Gastrocnemius medialis (tissue), 4 donors: ENCODE data around the gene CCSER1.

Source experiments
- POLR2A ChIP-seq, 2 donors: fragments of 450-650 bp; IDR thresholded peaks; one replicate each; pipeline ENCODE4 v1.6.1; 2017; ENCODE audit warnings: antibody characterized with exemption in 2 of 2, mild to moderate bottlenecking in 2 of 2, moderate library complexity in 2 of 2
- TF ChIP-seq, protein P1 (sequence below), 5 experiments: fragments of 450-650 bp in 3 of 5; fragments of 200-600 bp in 2 of 5; sonication (generic) in 2 of 5; IDR thresholded peaks in 4 of 5; conservative IDR thresholded peaks in 1 of 5; 1 replicate in 4 of 5; 2 replicates in 1 of 5; pipeline ENCODE4 v1.5.1; 2016 to 2019; ENCODE audit warnings: antibody characterized with exemption in 5 of 5, mild to moderate bottlenecking in 3 of 5, moderate library complexity in 3 of 5

DNA sequence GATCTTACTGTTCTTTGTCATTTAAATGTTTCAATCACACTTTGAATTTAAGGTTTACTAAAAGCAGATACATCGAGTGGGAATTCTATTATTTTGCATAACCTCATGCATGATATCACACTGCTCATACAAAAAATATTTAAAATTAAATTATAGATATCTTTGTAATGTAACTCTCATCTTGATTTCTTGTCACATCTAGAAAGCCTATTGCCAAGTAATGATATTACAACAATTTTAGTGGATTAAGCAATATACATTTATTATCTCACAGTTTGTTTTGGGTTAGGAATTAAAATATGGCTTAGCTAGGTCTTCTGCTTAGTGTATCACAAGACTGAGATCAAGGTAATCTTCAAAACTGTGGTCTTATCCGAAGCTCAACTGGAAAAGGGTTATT, 865.0 kb downstream of the CCSER1 start:
- TF ChIP-seq, protein P1, sequence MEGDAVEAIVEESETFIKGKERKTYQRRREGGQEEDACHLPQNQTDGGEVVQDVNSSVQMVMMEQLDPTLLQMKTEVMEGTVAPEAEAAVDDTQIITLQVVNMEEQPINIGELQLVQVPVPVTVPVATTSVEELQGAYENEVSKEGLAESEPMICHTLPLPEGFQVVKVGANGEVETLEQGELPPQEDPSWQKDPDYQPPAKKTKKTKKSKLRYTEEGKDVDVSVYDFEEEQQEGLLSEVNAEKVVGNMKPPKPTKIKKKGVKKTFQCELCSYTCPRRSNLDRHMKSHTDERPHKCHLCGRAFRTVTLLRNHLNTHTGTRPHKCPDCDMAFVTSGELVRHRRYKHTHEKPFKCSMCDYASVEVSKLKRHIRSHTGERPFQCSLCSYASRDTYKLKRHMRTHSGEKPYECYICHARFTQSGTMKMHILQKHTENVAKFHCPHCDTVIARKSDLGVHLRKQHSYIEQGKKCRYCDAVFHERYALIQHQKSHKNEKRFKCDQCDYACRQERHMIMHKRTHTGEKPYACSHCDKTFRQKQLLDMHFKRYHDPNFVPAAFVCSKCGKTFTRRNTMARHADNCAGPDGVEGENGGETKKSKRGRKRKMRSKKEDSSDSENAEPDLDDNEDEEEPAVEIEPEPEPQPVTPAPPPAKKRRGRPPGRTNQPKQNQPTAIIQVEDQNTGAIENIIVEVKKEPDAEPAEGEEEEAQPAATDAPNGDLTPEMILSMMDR (IDR thresholded peaks at IDR 0.05 in 4 of 5, conservative IDR thresholded peaks at IDR 0.05 in 1 of 5): no peak
- TF ChIP-seq POLR2A (IDR thresholded peaks at IDR 0.05): no peak
